K562 (cell line): ENCODE measurements around the gene RIOX2. TPM values are rescaled to one million over a fixed set of nuclear protein-coding genes. Genes with fewer than 3 reads are reported as not detected.

Experiments
- ATAC-seq: fragments of 200-7000 bp; cut with Tn5 transposase; 3 replicates; pipeline ENCODE4 v1.9.1; 2020; ENCODE audit warnings: moderate library complexity
- BruUV-seq: library from RNA; stranded (reverse); fragments of 400-500 nt; replicated peaks from 2 replicates; lab custom pipeline; 2021; lab: Mats Ljungman, UMichigan
- CTCF ChIA-PET: fragments of 300-600 bp; formaldehyde crosslinking; extraction: SDS; loops from one replicate; lab custom pipeline; 2021; ENCODE audit warnings: low intra/inter-chr PET ratio; lab: Yijun Ruan, JAX
- POLR2A ChIA-PET: fragments of 300-600, 350-650 bp; sonication (Branson Sonifier 250); formaldehyde crosslinking; extraction: SDS; loops from one replicate; lab custom pipeline; 2021; ENCODE audit warnings: antibody characterized with exemption, inconsistent platforms; lab: Yijun Ruan, JAX
- DNase-seq, 4 experiments: peaks; one replicate each; pipeline versions ENCODE4 v3.0.0 to v3.0.0-alpha.2; 2011 to 2018; ENCODE audit warnings: low spot score in 3 of 4, mixed read lengths in 3 of 4; ENCODE audit errors: extremely low read depth in 1 of 4
- FAIRE-seq: peaks from 2 replicates; lab custom pipeline; 2011; peaks lifted over from hg19 to GRCh38; lab: Jason Lieb, UNC
- H2AFZ ChIP-seq: 2 replicates; pipeline ENCODE4 v1.6.0; 2011; ENCODE audit warnings: low read depth, low read length, control low read depth, inconsistent platforms
- H3K27ac ChIP-seq: fragments of 200-600 bp; 3 replicates; pipeline ENCODE4 v1.8.0; 2011; ENCODE audit warnings: low read depth, mild to moderate bottlenecking, control low read depth, inconsistent platforms, low read length, moderate library complexity, mixed read lengths; ENCODE audit errors: extremely low read depth
- H3K27me3 ChIP-seq, 2 experiments: fragments of 300-600 bp in 1 of 2; 2 replicates in 1 of 2; 3 replicates in 1 of 2; pipeline versions ENCODE4 v1.6.0 to v1.8.0; 2011; ENCODE audit warnings: inconsistent platforms in 2 of 2, low read length in 2 of 2, mild to moderate bottlenecking in 1 of 2, mixed read lengths in 1 of 2, moderate library complexity in 1 of 2; ENCODE audit not compliant: control insufficient read depth in 2 of 2, insufficient read depth in 2 of 2
- H3K36me3 ChIP-seq: fragments of 300-600 bp; 3 replicates; pipeline ENCODE4 v1.8.0; 2011; ENCODE audit warnings: mild to moderate bottlenecking, low read length, inconsistent platforms; ENCODE audit not compliant: control insufficient read depth, insufficient read depth
- H3K4me1 ChIP-seq, 2 experiments: fragments of 200-600 bp in 1 of 2; replicated peaks in 1 of 2; 2 replicates in 1 of 2; 3 replicates in 1 of 2; pipeline versions ENCODE4 v1.5.1 to v1.8.0; 2011; ENCODE audit warnings: inconsistent platforms in 2 of 2, low read length in 2 of 2, mild to moderate bottlenecking in 1 of 2, mixed read lengths in 1 of 2, moderate library complexity in 1 of 2; ENCODE audit not compliant: control insufficient read depth in 2 of 2, insufficient read depth in 2 of 2
- H3K4me2 ChIP-seq: 2 replicates; pipeline ENCODE4 v1.6.1; 2011; ENCODE audit warnings: low read length, control low read depth, inconsistent platforms, mixed read lengths; ENCODE audit not compliant: insufficient read depth
- H3K4me3 ChIP-seq: fragments of 200-600 bp; sonication (generic), shearing (Covaris generic); 2 replicates; pipeline ENCODE4 v1.5.1; 2016; ENCODE audit warnings: control low read depth, inconsistent platforms
- H3K79me2 ChIP-seq: fragments of 200-600 bp; 3 replicates; pipeline ENCODE4 v1.8.0; 2011; ENCODE audit warnings: low read length, inconsistent platforms; ENCODE audit not compliant: control insufficient read depth, insufficient read depth
- H3K9ac ChIP-seq, 2 experiments: 2 replicates each; pipeline versions ENCODE4 v1.6.0 to v1.6.1; 2011; ENCODE audit warnings: low read depth in 2 of 2, low read length in 2 of 2, control low read depth in 1 of 2, inconsistent platforms in 1 of 2, mild to moderate bottlenecking in 1 of 2, mixed read lengths in 1 of 2; ENCODE audit not compliant: insufficient read depth in 1 of 2
- H3K9me1 ChIP-seq: one replicate; pipeline ENCODE4 v1.6.0; 2011; ENCODE audit warnings: inconsistent platforms, mild to moderate bottlenecking, low read length, moderate library complexity; ENCODE audit not compliant: control insufficient read depth, insufficient read depth
- H3K9me3 ChIP-seq: replicated peaks from 2 replicates; pipeline ENCODE4 v1.5.1; 2011; ENCODE audit warnings: low read depth, low read length, inconsistent platforms; ENCODE audit not compliant: control insufficient read depth, insufficient read depth
- H4K20me1 ChIP-seq: replicated peaks from 2 replicates; pipeline ENCODE4 v1.6.1; 2011; ENCODE audit warnings: low read length, inconsistent platforms, mixed read lengths; ENCODE audit not compliant: control insufficient read depth, insufficient read depth
- ELF1 ChIP-seq: fragments of 200-800 bp; sonication (Bioruptor generic); IDR thresholded peaks from 2 replicates; pipeline ENCODE4 v1.6.1; 2016; ENCODE audit warnings: missing genetic modification characterization, missing compliant biosample characterization
- HIVEP1 ChIP-seq: fragments of 250-450 bp; sonication (Bioruptor Pico); IDR thresholded peaks from 2 replicates; pipeline ENCODE4 v1.4.0; 2020; ENCODE audit warnings: mild to moderate bottlenecking
- MYNN ChIP-seq, 2 experiments: sonication (generic); formaldehyde crosslinking in 1 of 2; IDR thresholded peaks; 2 replicates each; pipeline versions ENCODE4 v1.5.0 to v1.6.1; 2016 to 2020; ENCODE audit warnings: antibody characterized with exemption in 1 of 2, missing genetic modification reagents in 1 of 2
- PHF8 ChIP-seq: fragments of 200-600 bp; sonication (generic); IDR thresholded peaks from 2 replicates; pipeline ENCODE4 v1.6.1; 2012; ENCODE audit warnings: mixed run types, mild to moderate bottlenecking, inconsistent platforms, low read length, moderate library complexity, borderline replicate concordance
- RAD21 ChIP-seq, 2 experiments: fragments of 250-450 bp in 1 of 2; fragments of 450-650 bp in 1 of 2; sonication (Bioruptor Pico) in 1 of 2; formaldehyde crosslinking in 1 of 2; IDR thresholded peaks in 1 of 2; conservative IDR thresholded peaks in 1 of 2; 2 replicates each; pipeline versions ENCODE4 v1.4.0 to v1.8.0; 2020 to 2022; ENCODE audit warnings: mild to moderate bottlenecking in 2 of 2, moderate library complexity in 1 of 2
- SMAD3 ChIP-seq: fragments of 450-650 bp; formaldehyde crosslinking; conservative IDR thresholded peaks from 2 replicates; pipeline ENCODE4 v1.4.0; 2020; ENCODE audit warnings: mild to moderate bottlenecking
- SNIP1 ChIP-seq: fragments of 450-650 bp; IDR thresholded peaks from 2 replicates; pipeline ENCODE4 v1.7.1; 2017; ENCODE audit warnings: low read depth, mild to moderate bottlenecking
- WGBS: fragments of 100-300 bp; shearing (Covaris generic); methylation state at CpG from one replicate; pipeline ENCODE4 v1.1.6; 2016; ENCODE audit warnings: low coverage, mixed read lengths; ENCODE audit not compliant: insufficient coverage; ENCODE audit errors: missing lambda C conversion rate; 5-methylcytosine and 5-hydroxymethylcytosine counted together
- in situ Hi-C: fragments of 300-500 bp; cut with MboI; formaldehyde crosslinking; loops from 4 replicates; pipeline ENCODE4 v1.15.0; 2018; ENCODE audit warnings: inconsistent platforms, mixed read lengths
- intact Hi-C: fragments of 100-400 bp; cut with micrococcal nuclease; formaldehyde crosslinking; loops from 2 replicates; pipeline ENCODE4 v1.14.2; 2022
- polyA plus RNA-seq, 8 experiments: library from polyadenylated mRNA; depleted of rRNA in 4 of 8; stranded (reverse) in 5 of 8; unstranded in 3 of 8; fragments of >200 nt; fragmentation: Nextera tagmentation in 2 of 8; fragmentation: Illumina TruSeq in 1 of 8; extraction: Ambion mirVana in 2 of 8; extraction: Trizol in 1 of 8; gene quantifications; 2 replicates each; pipeline versions ENCODE4 v1.2.1 to v1.2.3, GENCODE V29; 2011 to 2014; ENCODE audit warnings: inconsistent platforms in 1 of 8, missing spikeins in 1 of 8
- total RNA-seq, 7 experiments: library from RNA; depleted of rRNA in 6 of 7; stranded (reverse); fragments of >200 nt in 6 of 7; fragmentation: Illumina TruSeq in 2 of 7; extraction: Trizol in 2 of 7; gene quantifications; 2 replicates each; pipeline versions ENCODE4 v1.2.1 to v1.2.3, GENCODE V29; 2011 to 2021; ENCODE audit warnings: low replicate concordance in 1 of 7

RIOX2 gene
- total and polyA plus RNA-seq, 9 of the 15 experiments (the other 6 are each of a cell fraction or from before 2014, with no cell fraction given), result 22.2 to 56.0 (median 32.6) TPM

DNA sequence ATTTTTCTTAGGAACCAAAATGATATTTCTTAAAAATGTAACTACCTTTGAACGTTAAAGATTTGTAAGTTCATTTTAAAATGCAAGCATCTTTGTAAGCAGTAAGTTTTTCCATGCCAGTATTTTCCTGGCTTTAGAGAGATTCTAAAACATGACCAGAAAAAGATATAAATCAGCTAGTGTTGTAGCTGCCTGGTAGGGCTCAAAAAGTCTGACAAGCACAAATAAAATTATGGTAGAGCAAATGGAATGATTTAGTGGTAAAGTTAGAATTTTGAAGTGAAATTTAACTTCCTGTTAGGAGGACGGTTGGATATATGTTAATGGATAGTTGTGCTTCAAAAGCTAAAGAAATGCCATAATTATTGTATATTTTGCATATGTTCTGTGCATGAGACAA is 33.2 kb upstream of the RIOX2 start:
- H3K9me3 ChIP-seq, result no peaks in the 10 kb centered on the region
- no peaks in the 10 kb centered on the region for H3K36me3 ChIP-seq
- no peak for TF ChIP-seq HIVEP1 (CRISPR knock-in tag)
- no peak for TF ChIP-seq MYNN (IDR thresholded peaks at IDR 0.05)
- TF ChIP-seq MYNN (CRISPR knock-in tag; IDR thresholded peaks at IDR 0.05), result no peak
- TF ChIP-seq SNIP1, result no peak
- TF ChIP-seq ELF1 (tag), result no peak
- no peak for TF ChIP-seq RAD21 (CRISPR knock-in tag; conservative IDR thresholded peaks at IDR 0.05 in 1 of 2, IDR thresholded peaks at IDR 0.05 in 1 of 2)
- ATAC-seq, result no peak
- H3K27ac ChIP-seq, result no peak overlapping the region
- no peak for DNase-seq
- H3K9me1 ChIP-seq, result no peaks in the 10 kb centered on the region
- ChIA-PET POLR2A (no interaction called here), CTCF (no interaction called here)
- WGBS, result 4% methylated on average over 2 of the region's 2 CpGs
- no peaks in the 10 kb centered on the region for H3K27me3 ChIP-seq
- H3K4me1 ChIP-seq, result no peaks in the 10 kb centered on the region
- H4K20me1 ChIP-seq, result no peaks in the 10 kb centered on the region
- H2AFZ ChIP-seq, result no peak overlapping the region
- BruUV-seq, result no TSS peak
- in situ Hi-C loops (no loop called here), intact Hi-C loops (no loop called here)
- FAIRE-seq, result no peak
- no peaks in the 10 kb centered on the region for H3K79me2 ChIP-seq
- no peak overlapping the region for H3K9ac ChIP-seq
- no peak overlapping the region for H3K4me3 ChIP-seq
- no peak overlapping the region for H3K4me2 ChIP-seq

DNA sequence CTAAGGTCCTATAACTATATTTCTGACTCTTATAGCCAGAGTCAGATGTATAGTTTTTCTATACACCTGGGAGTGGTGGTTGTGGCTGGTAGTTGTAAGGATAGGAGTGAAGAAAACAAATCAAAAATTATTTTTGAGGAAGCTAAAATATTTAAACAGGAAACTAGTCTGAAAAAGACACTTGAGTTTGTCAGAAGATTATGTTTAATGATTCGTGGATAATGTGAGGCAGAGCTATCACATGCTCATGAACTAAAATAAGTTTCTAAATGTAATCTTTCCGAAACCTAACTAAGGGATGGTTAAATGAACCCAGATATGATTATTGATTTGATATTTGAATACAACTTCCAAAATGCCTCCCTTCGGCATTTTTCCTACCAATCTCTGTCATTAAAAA is 32.5 kb upstream of the RIOX2 start:
- Histone ChIP-seq H3K36me3 (no peaks in the 10 kb centered on the region), H3K4me2 (no peak overlapping the region), H3K27ac (no peak overlapping the region), H3K4me1 (no peaks in the 10 kb centered on the region), H4K20me1 (no peaks in the 10 kb centered on the region), H3K9ac (no peak overlapping the region), H3K9me3 (no peaks in the 10 kb centered on the region), H3K79me2 (no peaks in the 10 kb centered on the region), H3K27me3 (no peaks in the 10 kb centered on the region), H3K9me1 (no peaks in the 10 kb centered on the region), H2AFZ (no peak overlapping the region), H3K4me3 (no peak overlapping the region)
- 30% methylated on average over 3 of the region's 3 CpGs for WGBS
- FAIRE-seq (no peak), DNase-seq (no peak), ATAC-seq (no peak)
- intact Hi-C loops (no loop called here), in situ Hi-C loops (no loop called here)
- TF ChIP-seq PHF8, result no peak
- TF ChIP-seq SMAD3 (CRISPR knock-in tag), result no peak
- POLR2A ChIA-PET, result no interaction called here
- no TSS peak for BruUV-seq
- CTCF ChIA-PET, result no interaction called here
